H1 (cell line): Measurements from ENCODE around the gene SSTR5. TPM values are rescaled to one million over a fixed set of nuclear protein-coding genes. Genes with fewer than 3 reads are reported as not detected.

Experiments used
- CHD1 ChIP-seq: IDR thresholded peaks from 2 replicates; pipeline ENCODE4 v1.6.1; 2012; ENCODE audit warnings: low read depth, low read length, improper control_type of control experiment
- JUND ChIP-seq: IDR thresholded peaks from 2 replicates; pipeline ENCODE4 v1.6.1; 2011; ENCODE audit warnings: mild to moderate bottlenecking, improper control_type of control experiment, low read length
- KDM4A ChIP-seq: IDR thresholded peaks from one replicate; pipeline ENCODE4 v1.7.1; 2012; ENCODE audit warnings: low read depth, mild to moderate bottlenecking, moderate library complexity, low read length, inconsistent platforms; ENCODE audit not compliant: severe bottlenecking
- POLR2A ChIP-seq, 2 experiments: IDR thresholded peaks; 1 replicate in 1 of 2; 2 replicates in 1 of 2; pipeline ENCODE4 v1.6.1; 2011; ENCODE audit warnings: low read depth in 2 of 2, low read length in 2 of 2, mild to moderate bottlenecking in 2 of 2; ENCODE audit errors: control extremely low read depth in 1 of 2
- SRF ChIP-seq: IDR thresholded peaks from 2 replicates; pipeline ENCODE4 v1.6.1; 2011; ENCODE audit warnings: mild to moderate bottlenecking, low read depth, low read length, moderate library complexity
- polyA plus RNA-seq, 7 experiments: library from polyadenylated mRNA; depleted of rRNA in 3 of 7; stranded (reverse) in 5 of 7; unstranded in 2 of 7; fragments of >200 nt in 5 of 7; fragments of 200-250 nt in 2 of 7; gene quantifications; 1 replicate in 5 of 7; 2 replicates in 1 of 7; 4 replicates in 1 of 7; pipeline versions ENCODE4 v1.2.1 to v1.2.3, GENCODE V29; 2011 to 2013; ENCODE audit warnings: missing spikeins in 2 of 7, mixed read lengths in 2 of 7
- total RNA-seq: library from RNA; stranded (reverse); fragmentation: NEBNext Ultra II Directional; extraction: Animal tissue kit (Norgen Biotek cat#: 25700); gene quantifications from 2 replicates; pipeline ENCODE4 v1.2.1, GENCODE V29; 2021

Gene SSTR5
- total and polyA plus RNA-seq, 2 of the 8 experiments (the other 6 are each of a cell fraction or from before 2014, with no cell fraction given) = 0.56 to 0.60 TPM

DNA sequence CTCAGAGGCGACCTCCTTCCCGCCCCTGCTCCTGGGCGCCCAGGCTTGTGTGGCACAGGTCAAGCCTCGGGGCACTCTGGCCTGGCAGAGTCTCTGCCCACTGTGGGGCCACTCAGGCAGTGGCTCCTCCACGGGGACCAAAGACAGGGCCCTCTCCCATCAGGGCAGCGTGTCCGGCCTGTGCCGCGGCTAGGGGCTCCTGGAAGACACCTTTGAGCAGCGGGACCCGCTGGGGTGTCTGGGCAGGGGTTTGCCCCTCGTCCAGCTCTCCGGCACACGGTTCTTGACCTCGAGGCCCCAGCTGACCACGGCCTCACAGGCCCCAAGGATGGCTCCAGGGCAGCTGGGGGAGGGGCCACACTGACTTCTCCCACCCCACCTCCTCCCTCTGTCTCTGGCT, 24.7 kb upstream of the SSTR5 start (continued):
- TF ChIP-seq SRF (no peak), JUND (no peak), CHD1 (no peak), POLR2A (IDR thresholded peaks at IDR 0.05; ENCODE audit: control extremely low read depth in 1 of 2, low read depth in 2 of 2, low read length in 2 of 2) (no peak), KDM4A (no peak)
